Measurements from ENCODE around the gene ZFAND3. TPM values are rescaled to one million over a fixed set of nuclear protein-coding genes. Genes with fewer than 3 reads are reported as not detected.

Gene ZFAND3
- total and polyA plus RNA-seq, 2 donors (not counting 3 experiments of a cell fraction or from before 2014, with no cell fraction given), result 15.4 to 54.2 TPM

- DNase-seq (ENCODE audit: low read depth, low spot score), result no peak
- BruUV-seq (replicated peaks), result no TSS peak
- no peak overlapping the region for H3K4me2 ChIP-seq (ENCODE audit: insufficient read depth, low read length)
- no peaks in the 10 kb centered on the region for H3K9me3 ChIP-seq (replicated peaks; ENCODE audit: control insufficient read depth, insufficient read depth, low read length)
- CTCF ChIA-PET, result interaction anchor here (0.5 to 1.3 kb wide), 3 partner anchors 11 to 1645 kb away, joined by 3 to 4 read pairs (median 4); no protein-coding TSS in a partner anchor
- H3K79me2 ChIP-seq (ENCODE audit: control insufficient read depth, insufficient read depth, low read length), result peaks cover 94% of the 10 kb centered on the region
- no peak overlapping the region for H3K27ac ChIP-seq (ENCODE audit: insufficient read depth, low read depth, low read length)
- no peaks in the 10 kb centered on the region for H3K27me3 ChIP-seq (ENCODE audit: control insufficient read depth in 2 of 2, insufficient read depth in 2 of 2, low read length in 2 of 2)
- H3K9ac ChIP-seq (replicated peaks; ENCODE audit: extremely low read depth, insufficient read depth, low read length), result no peak overlapping the region
- H2AFZ ChIP-seq (ENCODE audit: low read depth, low read length), result no peak overlapping the region
- H4K20me1 ChIP-seq (replicated peaks; ENCODE audit: control insufficient read depth, extremely low read depth, insufficient read depth, low read length), result peaks cover 17% of the 10 kb centered on the region
- peaks cover 20% of the 10 kb centered on the region for H3K4me1 ChIP-seq (ENCODE audit: control insufficient read depth, extremely low read depth, insufficient read depth, low read length)
- TF ChIP-seq CTCF (IDR thresholded peaks at IDR 0.05; ENCODE audit: extremely low read depth in 1 of 2, insufficient read depth in 1 of 2, low read depth in 1 of 2, low read length in 2 of 2), result no peak
- FAIRE-seq, result no peak
- no peaks in the 10 kb centered on the region for H3K36me3 ChIP-seq (ENCODE audit: control insufficient read depth in 2 of 2, extremely low read depth in 1 of 2, insufficient read depth in 2 of 2, low read length in 2 of 2)
- no peaks in the 10 kb centered on the region for H3K9me1 ChIP-seq (replicated peaks; ENCODE audit: control insufficient read depth, extremely low read depth, insufficient read depth, low read length)
- POLR2A ChIA-PET, result interaction anchor here (0.5 kb wide), 1 partner anchor 46 kb away, joined by 4 read pairs; the partner anchor contains the start of gene ZFAND3
- H3K4me3 ChIP-seq (replicated peaks in 1 of 3; ENCODE audit: insufficient read depth in 1 of 3, low read depth in 1 of 3, low read length in 3 of 3), result no peak overlapping the region
- intact Hi-C loops (cut with micrococcal nuclease) (no loop called here), dilution Hi-C loops (cut with MboI; ENCODE audit: extremely low pct_ligation_motif_present, low sequenced_read_pairs) (no loop called here)
Observed at GRCh38 chr6:37865504-37865903, 46.0 kb downstream of the ZFAND3 start.

GRCh38 chr6:37866590-37867507 lies 47.3 kb downstream of the ZFAND3 start:
- Histone ChIP-seq H3K79me2 (ENCODE audit: control insufficient read depth, insufficient read depth, low read length) (peaks cover 94% of the 10 kb centered on the region), H4K20me1 (replicated peaks; ENCODE audit: control insufficient read depth, extremely low read depth, insufficient read depth, low read length) (peaks cover 17% of the 10 kb centered on the region), H3K4me1 (ENCODE audit: control insufficient read depth, extremely low read depth, insufficient read depth, low read length) (peaks cover 20% of the 10 kb centered on the region), H3K4me2 (ENCODE audit: insufficient read depth, low read length) (no peak overlapping the region), H3K4me3 (replicated peaks in 1 of 3; ENCODE audit: insufficient read depth in 1 of 3, low read depth in 1 of 3, low read length in 3 of 3) (no peak overlapping the region), H3K9me1 (replicated peaks; ENCODE audit: control insufficient read depth, extremely low read depth, insufficient read depth, low read length) (no peaks in the 10 kb centered on the region), H3K27ac (ENCODE audit: insufficient read depth, low read depth, low read length) (no peak overlapping the region), H3K9me3 (replicated peaks; ENCODE audit: control insufficient read depth, insufficient read depth, low read length) (no peaks in the 10 kb centered on the region), H3K36me3 (ENCODE audit: control insufficient read depth in 2 of 2, extremely low read depth in 1 of 2, insufficient read depth in 2 of 2, low read length in 2 of 2) (no peaks in the 10 kb centered on the region), H2AFZ (ENCODE audit: low read depth, low read length) (no peak overlapping the region), H3K9ac (replicated peaks; ENCODE audit: extremely low read depth, insufficient read depth, low read length) (no peak overlapping the region), H3K27me3 (ENCODE audit: control insufficient read depth in 2 of 2, insufficient read depth in 2 of 2, low read length in 2 of 2) (no peaks in the 10 kb centered on the region)
- CTCF ChIA-PET, result interaction anchor here (0.8 to 2.0 kb wide), 5 partner anchors 8 to 76 kb away, joined by 3 to 5 read pairs (median 3); no protein-coding TSS in a partner anchor
- DNase-seq (ENCODE audit: low read depth, low spot score) (no peak), FAIRE-seq (no peak)
- TF ChIP-seq CTCF (IDR thresholded peaks at IDR 0.05; ENCODE audit: extremely low read depth in 1 of 2, insufficient read depth in 1 of 2, low read depth in 1 of 2, low read length in 2 of 2), result no peak
- TF ChIP-seq GATA2 (IDR thresholded peaks at IDR 0.05; ENCODE audit: insufficient read depth, insufficient read length, low read depth, low read length), result no peak
- TF ChIP-seq FOS (IDR thresholded peaks at IDR 0.05; ENCODE audit: borderline replicate concordance, insufficient read depth, low read length), result no peak
- no peak for TF ChIP-seq POLR2AphosphoS5 (IDR thresholded peaks at IDR 0.05; ENCODE audit: insufficient read depth, low read depth, low read length)
- no peak for TF ChIP-seq MYC (IDR thresholded peaks at IDR 0.05; ENCODE audit: low read depth, low read length)
- TF ChIP-seq EZH2 (IDR thresholded peaks at IDR 0.05; ENCODE audit: borderline replicate concordance, low read depth, low read length, severe bottlenecking), result no peak
- TF ChIP-seq JUN (IDR thresholded peaks at IDR 0.05; ENCODE audit: borderline replicate concordance, insufficient read depth, insufficient read length, low read depth), result no peak
- no peak for TF ChIP-seq POLR2A (IDR thresholded peaks at IDR 0.05; ENCODE audit: low read depth, low read length)
- TF ChIP-seq MAX (IDR thresholded peaks at IDR 0.05; ENCODE audit: insufficient read depth, insufficient read length), result no peak
- BruUV-seq (replicated peaks), result no TSS peak
- intact Hi-C loops (cut with micrococcal nuclease) (no loop called here), dilution Hi-C loops (cut with MboI; ENCODE audit: extremely low pct_ligation_motif_present, low sequenced_read_pairs) (no loop called here)
- POLR2A ChIA-PET, result no interaction called here
